NT2/D1 (cell line): ENCODE data around the gene MZT2B.
"Not testable (repeated sequence)": the region's sequence is repeated elsewhere in the genome, so short reads cannot be mapped to it uniquely, and the experiment has no call there.

Source experiments
- DNase-seq: peaks from one replicate; pipeline ENCODE4 v3.0.0-alpha.2; 2011; ENCODE audit warnings: low read depth, low spot score
- H3K27me3 ChIP-seq: 2 replicates; pipeline ENCODE4 v1.6.0; 2011; ENCODE audit warnings: mild to moderate bottlenecking; ENCODE audit not compliant: insufficient read length, insufficient read depth
- H3K36me3 ChIP-seq: 2 replicates; pipeline ENCODE4 v1.6.1; 2011; ENCODE audit warnings: mild to moderate bottlenecking, low read length, mixed read lengths; ENCODE audit not compliant: insufficient read depth, insufficient read length
- H3K4me1 ChIP-seq: 2 replicates; pipeline ENCODE4 v1.5.1; 2011; ENCODE audit not compliant: insufficient read depth, insufficient read length
- H3K4me3 ChIP-seq: 2 replicates; pipeline ENCODE4 v1.5.1; 2011; ENCODE audit warnings: low read depth; ENCODE audit not compliant: insufficient read length
- H3K9ac ChIP-seq: 2 replicates; pipeline ENCODE4 v1.6.0; 2011; ENCODE audit warnings: low read depth; ENCODE audit not compliant: insufficient read length
- H3K9me3 ChIP-seq: 2 replicates; pipeline ENCODE4 v1.5.1; 2011; ENCODE audit warnings: mild to moderate bottlenecking, low read length; ENCODE audit not compliant: insufficient read depth
- SUZ12 ChIP-seq: IDR thresholded peaks from 2 replicates; pipeline ENCODE4 v1.6.1; 2011; ENCODE audit not compliant: insufficient read length, insufficient read depth; ENCODE audit errors: extremely low read depth
- YY1 ChIP-seq: IDR thresholded peaks from 2 replicates; pipeline ENCODE4 v1.6.1; 2011; ENCODE audit not compliant: insufficient read length, insufficient read depth
- ZNF274 ChIP-seq: IDR thresholded peaks from 2 replicates; pipeline ENCODE4 v1.6.1; 2011; ENCODE audit warnings: mild to moderate bottlenecking, low read depth, low read length

The MZT2B gene

DNA sequence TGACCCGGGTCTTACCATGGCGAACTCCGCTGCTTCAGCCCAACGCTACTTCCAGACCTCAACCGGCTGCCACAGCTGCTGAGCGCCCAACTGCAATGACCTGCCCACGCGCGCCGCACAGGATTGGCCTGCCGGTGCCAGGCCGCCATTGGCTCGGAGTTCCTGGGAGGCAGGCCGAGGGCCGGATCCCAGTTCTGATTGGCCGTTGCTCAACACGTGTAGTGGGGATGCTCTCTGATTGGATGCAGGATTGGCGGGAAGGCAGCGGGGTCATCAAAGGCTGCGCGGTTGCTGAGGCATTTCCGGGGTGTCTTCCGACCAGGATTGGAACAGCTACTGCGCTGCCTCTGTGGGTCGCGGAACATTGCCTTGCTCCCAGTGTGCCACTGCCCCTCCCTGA is 16.3 kb downstream of the MZT2B start, which contains the start of gene TUBA3E:
TUBA3E (minus strand) TSS at position 97 of the 400 bp plus-strand sequence; CDS start at position 18, 79 bp downstream.
- DNase-seq = no peak
- Histone ChIP-seq H3K4me1 (no peaks in the 10 kb centered on the region), H3K36me3 (no peaks in the 10 kb centered on the region), H3K4me3 (no peak within 1 kb of the TSS), H3K27me3 (no peaks in the 10 kb centered on the region), H3K9me3 (no peaks in the 10 kb centered on the region), H3K9ac (no peak within 1 kb of the TSS)
- TF ChIP-seq YY1 (no peak), SUZ12 (no peak), ZNF274 (no peak)

- not testable (repeated sequence) for H3K36me3 ChIP-seq, H3K27me3 ChIP-seq, H3K9me3 ChIP-seq, H3K4me3 ChIP-seq, DNase-seq, H3K9ac ChIP-seq, H3K4me1 ChIP-seq
Observed at GRCh38 chr2:130202518-130202917, 20.5 kb downstream of the MZT2B start.

GRCh38 chr2:130203150-130203549 is 21.1 kb downstream of the MZT2B start:
- not testable (repeated sequence) for H3K4me1 ChIP-seq, H3K9me3 ChIP-seq, H3K27me3 ChIP-seq, DNase-seq, H3K4me3 ChIP-seq, H3K9ac ChIP-seq, H3K36me3 ChIP-seq

DNA sequence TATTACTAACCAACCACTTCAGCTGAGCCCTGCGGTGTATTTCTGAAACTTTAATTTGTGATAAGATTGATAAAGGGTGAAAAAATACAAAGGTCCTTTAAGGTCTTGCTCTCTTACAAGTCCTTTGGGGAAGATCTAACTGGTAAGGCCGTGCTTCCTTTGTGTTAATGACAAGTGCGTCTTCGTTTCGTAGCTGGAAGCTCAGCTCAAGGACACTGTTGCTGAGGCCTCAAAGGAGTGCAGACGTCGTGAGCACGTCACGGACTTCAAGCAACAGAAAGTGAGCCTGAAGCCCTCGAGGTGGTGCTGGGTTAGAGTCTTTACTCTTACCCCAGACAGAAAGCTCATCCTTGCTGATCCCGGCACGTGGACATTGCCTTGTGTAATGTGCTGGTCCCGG is 25.0 kb downstream of the MZT2B start:
- H3K4me3 ChIP-seq, H3K4me1 ChIP-seq, DNase-seq: not testable (repeated sequence)

DNA sequence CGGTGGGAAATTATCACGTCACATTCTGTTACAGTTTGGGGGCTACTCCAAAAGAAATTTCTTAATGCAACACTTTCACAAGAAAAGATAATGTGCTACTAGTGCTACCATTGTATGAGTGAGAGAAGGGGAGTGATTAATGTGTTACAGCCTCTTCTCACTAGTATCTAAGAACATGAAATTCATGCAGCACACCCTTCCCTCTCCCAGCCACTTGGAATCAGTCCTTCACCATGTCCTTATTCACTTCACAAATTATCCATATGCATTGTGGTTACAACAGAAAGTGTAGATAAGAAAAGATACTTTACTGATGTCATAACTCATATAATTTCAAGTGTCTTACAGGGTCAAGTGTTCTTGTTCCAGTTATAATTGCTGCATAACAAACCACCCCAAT is 37.1 kb downstream of the MZT2B start:
- H3K9ac ChIP-seq, H3K36me3 ChIP-seq, DNase-seq, H3K4me3 ChIP-seq, H3K27me3 ChIP-seq, H3K4me1 ChIP-seq, H3K9me3 ChIP-seq: not testable (repeated sequence)

More for the DNA sequence above, 25.0 kb downstream of the MZT2B start:
- H3K9ac ChIP-seq, H3K36me3 ChIP-seq, H3K9me3 ChIP-seq, H3K27me3 ChIP-seq: not testable (repeated sequence)

- H3K4me1 ChIP-seq, H3K4me3 ChIP-seq, H3K36me3 ChIP-seq, H3K27me3 ChIP-seq, H3K9ac ChIP-seq, H3K9me3 ChIP-seq, DNase-seq: not testable (repeated sequence)
Observed at GRCh38 chr2:130220505-130220904, 38.4 kb downstream of the MZT2B start.

- H3K4me3 ChIP-seq = not testable (repeated sequence)
Observed at GRCh38 chr2:130222523-130222922, 40.5 kb downstream of the MZT2B start.

DNA sequence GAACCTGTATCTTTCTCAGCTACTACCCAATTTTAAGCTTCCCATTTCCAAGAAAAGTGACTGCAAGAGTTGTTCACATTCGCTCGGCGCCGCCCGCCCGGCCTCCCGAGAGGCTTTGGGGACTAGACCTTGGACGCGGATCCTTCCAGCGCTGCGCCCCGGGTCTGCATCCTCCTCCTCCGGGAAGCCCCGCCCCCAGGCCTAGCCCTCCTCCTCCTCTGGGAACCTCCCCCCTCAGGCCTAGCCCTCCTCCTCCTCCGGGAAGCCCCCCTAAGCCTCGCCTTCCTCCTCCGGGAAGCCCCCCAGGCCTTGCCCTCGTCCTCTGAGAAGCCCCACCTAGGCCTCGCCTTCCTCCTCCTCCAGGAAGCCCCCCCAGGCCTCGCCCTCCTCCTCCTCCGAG is 45.9 kb downstream of the MZT2B start:
- not testable (repeated sequence) for H3K9ac ChIP-seq, H3K4me1 ChIP-seq, H3K27me3 ChIP-seq, H3K4me3 ChIP-seq, DNase-seq, H3K36me3 ChIP-seq, H3K9me3 ChIP-seq

More at GRCh38 chr2:130222523-130222922, 40.5 kb downstream of the MZT2B start:
- H3K9ac ChIP-seq, H3K9me3 ChIP-seq, H3K4me1 ChIP-seq, H3K36me3 ChIP-seq, DNase-seq, H3K27me3 ChIP-seq: not testable (repeated sequence)

GRCh38 chr2:130228467-130229160 is 46.6 kb downstream of the MZT2B start:
- not testable (repeated sequence) for H3K4me1 ChIP-seq, H3K27me3 ChIP-seq, H3K9ac ChIP-seq, H3K36me3 ChIP-seq, H3K9me3 ChIP-seq, H3K4me3 ChIP-seq, DNase-seq

DNA sequence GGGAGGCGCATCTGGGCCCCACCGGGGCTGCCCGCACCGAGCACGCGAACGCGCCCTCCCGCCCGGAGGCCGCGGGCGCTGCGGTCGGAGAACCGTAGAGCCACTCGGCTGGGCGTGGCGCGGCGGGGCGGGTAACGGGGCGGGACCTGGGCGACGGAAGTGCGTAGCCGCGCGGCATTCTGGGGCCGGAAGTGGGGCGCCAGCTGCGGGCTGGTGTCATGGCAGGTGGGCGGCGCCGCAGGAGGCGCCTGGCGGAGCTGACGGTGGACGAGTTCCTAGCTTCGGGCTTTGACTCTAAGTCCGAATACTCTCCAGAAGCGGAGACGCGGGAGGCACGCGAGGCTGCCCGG is 47.1 kb downstream of the MZT2B start:
- H3K36me3 ChIP-seq, H3K27me3 ChIP-seq, H3K9ac ChIP-seq, H3K4me1 ChIP-seq, H3K9me3 ChIP-seq: not testable (repeated sequence)
- DNase-seq = peak; percentile 48
- H3K4me3 ChIP-seq = peak overlapping the region; percentile 10

- H3K36me3 ChIP-seq, H3K4me3 ChIP-seq, H3K9ac ChIP-seq, H3K9me3 ChIP-seq, H3K27me3 ChIP-seq, DNase-seq, H3K4me1 ChIP-seq: not testable (repeated sequence)
Observed at GRCh38 chr2:130230376-130230775, 48.3 kb downstream of the MZT2B start.

DNA sequence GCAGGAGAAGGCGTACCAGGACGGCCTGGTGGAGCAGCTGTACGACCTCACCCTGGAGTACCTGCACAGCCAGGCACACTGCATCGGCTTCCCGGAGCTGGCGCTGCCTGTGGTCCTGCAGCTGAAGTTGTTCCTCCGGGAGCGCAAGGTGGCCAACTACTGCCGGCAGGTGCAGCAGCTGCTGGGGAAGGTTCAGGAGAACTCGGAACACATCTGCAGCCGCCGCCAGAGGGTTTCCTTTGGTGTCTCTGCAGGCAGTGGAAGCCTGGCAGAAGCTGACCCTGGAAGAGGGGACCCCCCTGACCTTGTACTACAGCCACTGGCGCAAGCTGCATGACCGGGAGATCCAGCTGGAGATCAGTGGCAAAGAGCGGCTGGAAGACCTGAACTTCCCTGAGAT is 48.8 kb downstream of the MZT2B start:
- not testable (repeated sequence) for H3K27me3 ChIP-seq, H3K36me3 ChIP-seq, H3K4me1 ChIP-seq, H3K4me3 ChIP-seq, DNase-seq, H3K9ac ChIP-seq, H3K9me3 ChIP-seq
